K562 (cell line): Measurements from ENCODE around the gene BTBD2. TPM values are rescaled to one million over a fixed set of nuclear protein-coding genes. Genes with fewer than 3 reads are reported as not detected.
A peak's percentile ranks its signal among the peaks of the same experiment; 100 is the strongest.

Source experiments
- ATAC-seq: fragments of 200-7000 bp; cut with Tn5 transposase; 3 replicates; pipeline ENCODE4 v1.9.1; 2020; ENCODE audit warnings: moderate library complexity
- BruUV-seq: library from RNA; stranded (reverse); fragments of 400-500 nt; replicated peaks from 2 replicates; lab custom pipeline; 2021; lab: Mats Ljungman, UMichigan
- CTCF ChIA-PET: fragments of 300-600 bp; formaldehyde crosslinking; extraction: SDS; loops from one replicate; lab custom pipeline; 2021; ENCODE audit warnings: low intra/inter-chr PET ratio; lab: Yijun Ruan, JAX
- POLR2A ChIA-PET: fragments of 300-600, 350-650 bp; sonication (Branson Sonifier 250); formaldehyde crosslinking; extraction: SDS; loops from one replicate; lab custom pipeline; 2021; ENCODE audit warnings: antibody characterized with exemption, inconsistent platforms; lab: Yijun Ruan, JAX
- DNase-seq, 4 experiments: peaks; one replicate each; pipeline versions ENCODE4 v3.0.0 to v3.0.0-alpha.2; 2011 to 2018; ENCODE audit warnings: low spot score in 3 of 4, mixed read lengths in 3 of 4; ENCODE audit errors: extremely low read depth in 1 of 4
- FAIRE-seq: peaks from 2 replicates; lab custom pipeline; 2011; peaks lifted over from hg19 to GRCh38; lab: Jason Lieb, UNC
- H2AFZ ChIP-seq: 2 replicates; pipeline ENCODE4 v1.6.0; 2011; ENCODE audit warnings: low read depth, low read length, control low read depth, inconsistent platforms
- H3K27ac ChIP-seq: fragments of 200-600 bp; 3 replicates; pipeline ENCODE4 v1.8.0; 2011; ENCODE audit warnings: low read depth, mild to moderate bottlenecking, control low read depth, inconsistent platforms, low read length, moderate library complexity, mixed read lengths; ENCODE audit errors: extremely low read depth
- H3K27me3 ChIP-seq, 2 experiments: fragments of 300-600 bp in 1 of 2; 2 replicates in 1 of 2; 3 replicates in 1 of 2; pipeline versions ENCODE4 v1.6.0 to v1.8.0; 2011; ENCODE audit warnings: inconsistent platforms in 2 of 2, low read length in 2 of 2, mild to moderate bottlenecking in 1 of 2, mixed read lengths in 1 of 2, moderate library complexity in 1 of 2; ENCODE audit not compliant: control insufficient read depth in 2 of 2, insufficient read depth in 2 of 2
- H3K36me3 ChIP-seq: fragments of 300-600 bp; 3 replicates; pipeline ENCODE4 v1.8.0; 2011; ENCODE audit warnings: mild to moderate bottlenecking, low read length, inconsistent platforms; ENCODE audit not compliant: control insufficient read depth, insufficient read depth
- H3K4me1 ChIP-seq, 2 experiments: fragments of 200-600 bp in 1 of 2; replicated peaks in 1 of 2; 2 replicates in 1 of 2; 3 replicates in 1 of 2; pipeline versions ENCODE4 v1.5.1 to v1.8.0; 2011; ENCODE audit warnings: inconsistent platforms in 2 of 2, low read length in 2 of 2, mild to moderate bottlenecking in 1 of 2, mixed read lengths in 1 of 2, moderate library complexity in 1 of 2; ENCODE audit not compliant: control insufficient read depth in 2 of 2, insufficient read depth in 2 of 2
- H3K4me2 ChIP-seq: 2 replicates; pipeline ENCODE4 v1.6.1; 2011; ENCODE audit warnings: low read length, control low read depth, inconsistent platforms, mixed read lengths; ENCODE audit not compliant: insufficient read depth
- H3K4me3 ChIP-seq: fragments of 200-600 bp; sonication (generic), shearing (Covaris generic); 2 replicates; pipeline ENCODE4 v1.5.1; 2016; ENCODE audit warnings: control low read depth, inconsistent platforms
- H3K79me2 ChIP-seq: fragments of 200-600 bp; 3 replicates; pipeline ENCODE4 v1.8.0; 2011; ENCODE audit warnings: low read length, inconsistent platforms; ENCODE audit not compliant: control insufficient read depth, insufficient read depth
- H3K9ac ChIP-seq, 2 experiments: 2 replicates each; pipeline versions ENCODE4 v1.6.0 to v1.6.1; 2011; ENCODE audit warnings: low read depth in 2 of 2, low read length in 2 of 2, control low read depth in 1 of 2, inconsistent platforms in 1 of 2, mild to moderate bottlenecking in 1 of 2, mixed read lengths in 1 of 2; ENCODE audit not compliant: insufficient read depth in 1 of 2
- H3K9me1 ChIP-seq: one replicate; pipeline ENCODE4 v1.6.0; 2011; ENCODE audit warnings: inconsistent platforms, mild to moderate bottlenecking, low read length, moderate library complexity; ENCODE audit not compliant: control insufficient read depth, insufficient read depth
- H3K9me3 ChIP-seq: replicated peaks from 2 replicates; pipeline ENCODE4 v1.5.1; 2011; ENCODE audit warnings: low read depth, low read length, inconsistent platforms; ENCODE audit not compliant: control insufficient read depth, insufficient read depth
- H4K20me1 ChIP-seq: replicated peaks from 2 replicates; pipeline ENCODE4 v1.6.1; 2011; ENCODE audit warnings: low read length, inconsistent platforms, mixed read lengths; ENCODE audit not compliant: control insufficient read depth, insufficient read depth
- DPF2 ChIP-seq: fragments of 450-650 bp; IDR thresholded peaks from 2 replicates; pipeline ENCODE4 v1.6.1; 2016
- RBM25 ChIP-seq: fragments of 200-400 bp; formaldehyde crosslinking; IDR thresholded peaks from 2 replicates; pipeline ENCODE4 v1.6.1; 2018; ENCODE audit warnings: low read length, low read depth, moderate library complexity; ENCODE audit not compliant: severe bottlenecking
- SMARCA4 ChIP-seq: fragments of 450-650 bp; IDR thresholded peaks from 2 replicates; pipeline ENCODE4 v1.6.1; 2016
- ZNF143 ChIP-seq: sonication (generic); formaldehyde crosslinking; IDR thresholded peaks from 2 replicates; pipeline ENCODE4 v1.9.0; 2022; ENCODE audit warnings: mild to moderate bottlenecking, missing genetic modification reagents
- ZNF551 ChIP-seq: fragments of 250-450 bp; sonication (Bioruptor Pico); IDR thresholded peaks from 2 replicates; pipeline ENCODE4 v1.5.0; 2021; ENCODE audit warnings: mild to moderate bottlenecking, moderate library complexity
- WGBS: fragments of 100-300 bp; shearing (Covaris generic); methylation state at CpG from one replicate; pipeline ENCODE4 v1.1.6; 2016; ENCODE audit warnings: low coverage, mixed read lengths; ENCODE audit not compliant: insufficient coverage; ENCODE audit errors: missing lambda C conversion rate; 5-methylcytosine and 5-hydroxymethylcytosine counted together
- in situ Hi-C: fragments of 300-500 bp; cut with MboI; formaldehyde crosslinking; loops from 4 replicates; pipeline ENCODE4 v1.15.0; 2018; ENCODE audit warnings: inconsistent platforms, mixed read lengths
- intact Hi-C: fragments of 100-400 bp; cut with micrococcal nuclease; formaldehyde crosslinking; loops from 2 replicates; pipeline ENCODE4 v1.14.2; 2022
- polyA plus RNA-seq, 8 experiments: library from polyadenylated mRNA; depleted of rRNA in 4 of 8; stranded (reverse) in 5 of 8; unstranded in 3 of 8; fragments of >200 nt; fragmentation: Nextera tagmentation in 2 of 8; fragmentation: Illumina TruSeq in 1 of 8; extraction: Ambion mirVana in 2 of 8; extraction: Trizol in 1 of 8; gene quantifications; 2 replicates each; pipeline versions ENCODE4 v1.2.1 to v1.2.3, GENCODE V29; 2011 to 2014; ENCODE audit warnings: inconsistent platforms in 1 of 8, missing spikeins in 1 of 8
- total RNA-seq, 7 experiments: library from RNA; depleted of rRNA in 6 of 7; stranded (reverse); fragments of >200 nt in 6 of 7; fragmentation: Illumina TruSeq in 2 of 7; extraction: Trizol in 2 of 7; gene quantifications; 2 replicates each; pipeline versions ENCODE4 v1.2.1 to v1.2.3, GENCODE V29; 2011 to 2021; ENCODE audit warnings: low replicate concordance in 1 of 7
- TF ChIP-seq, protein P1 (sequence below): sonication (generic); formaldehyde crosslinking; IDR thresholded peaks from 2 replicates; pipeline ENCODE4 v1.8.0; 2022; ENCODE audit warnings: missing genetic modification reagents, mild to moderate bottlenecking, moderate library complexity, borderline replicate concordance
- TF ChIP-seq, protein P2 (sequence below): sonication (generic); formaldehyde crosslinking; IDR thresholded peaks from 2 replicates; pipeline ENCODE4 v1.8.1; 2023; ENCODE audit warnings: mild to moderate bottlenecking, missing genetic modification reagents
- TF ChIP-seq, protein P3 (sequence below), 2 experiments: IDR thresholded peaks; 2 replicates each; pipeline ENCODE4 v1.6.1; 2012; ENCODE audit warnings: improper control_type of control experiment in 2 of 2, low read depth in 2 of 2, low read length in 2 of 2, borderline replicate concordance in 1 of 2

BTBD2 gene
- total and polyA plus RNA-seq, 9 of the 15 experiments (the other 6 are each of a cell fraction or from before 2014, with no cell fraction given) = 0.10 to 15.6 (median 6.9) TPM

DNA sequence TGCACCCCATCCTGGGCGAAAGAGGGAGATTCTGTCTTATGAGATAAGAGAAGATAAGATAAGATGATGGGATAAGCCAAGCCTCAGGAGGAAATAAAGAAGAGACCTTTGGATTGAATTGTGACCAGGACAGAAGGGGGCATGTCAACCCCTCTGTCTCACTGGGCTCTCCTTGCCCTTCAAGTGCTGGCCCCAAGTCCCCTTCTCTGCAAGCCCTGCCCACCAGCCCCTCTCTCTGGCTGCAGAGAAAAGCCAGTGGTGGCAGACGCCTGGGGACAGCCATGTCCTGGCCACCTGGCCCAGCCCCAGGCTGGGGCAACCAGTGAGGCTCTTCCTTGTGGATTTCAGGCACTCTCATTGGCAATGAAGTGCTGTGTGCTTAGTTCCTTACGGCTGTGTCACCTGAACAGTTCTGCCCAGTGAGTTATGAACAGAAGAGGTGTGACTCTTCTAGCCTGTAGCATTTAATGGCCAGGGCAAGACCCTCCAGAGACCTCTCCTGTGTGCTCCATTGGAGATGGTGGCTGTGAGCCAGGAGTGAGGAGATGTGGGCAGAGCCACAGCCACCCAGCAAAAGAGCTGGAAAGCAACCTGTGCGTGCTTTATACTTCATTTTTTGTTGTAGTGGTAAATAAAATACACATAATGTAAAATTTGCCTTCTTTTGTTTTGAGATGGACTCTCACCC is 6.1 kb upstream of the BTBD2 start:
- Histone ChIP-seq H4K20me1 (no peaks in the 10 kb centered on the region), H2AFZ (no peak overlapping the region), H3K4me2 (no peak overlapping the region), H3K36me3 (no peaks in the 10 kb centered on the region), H3K4me1 (peaks cover 0 to 8% of the 10 kb centered on the region in 2 experiments; a peak in 2 of 5 replicates), H3K27me3 (no peaks in the 10 kb centered on the region), H3K27ac (no peak overlapping the region), H3K79me2 (no peaks in the 10 kb centered on the region), H3K9me3 (no peaks in the 10 kb centered on the region), H3K9ac (no peak overlapping the region), H3K9me1 (no peaks in the 10 kb centered on the region), H3K4me3 (no peak overlapping the region)
- WGBS = 43% methylated on average over 4 of the region's 4 CpGs
- intact Hi-C loops = no loop called here
- ChIA-PET CTCF (interaction anchor here (1.1 kb wide), 1 partner anchor 48 kb away, joined by 6 read pairs; no protein-coding TSS in a partner anchor), POLR2A (interaction anchor here (0.6 to 1.3 kb wide), 2 partner anchors 9 to 13 kb away, joined by 3 read pairs; no protein-coding TSS in a partner anchor)
- in situ Hi-C loops = loop anchor here (5.0 kb wide), 1 partner anchor 46 kb away; no protein-coding TSS in a partner anchor
- FAIRE-seq (no peak), ATAC-seq (no peak), DNase-seq (no peak)
- no TSS peak for BruUV-seq
- TF ChIP-seq ZNF143 (CRISPR knock-in tag) = no peak
- TF ChIP-seq DPF2 = 0 out of 2 replicates have a peak, but pooled peaks have one; percentile 32

DNA sequence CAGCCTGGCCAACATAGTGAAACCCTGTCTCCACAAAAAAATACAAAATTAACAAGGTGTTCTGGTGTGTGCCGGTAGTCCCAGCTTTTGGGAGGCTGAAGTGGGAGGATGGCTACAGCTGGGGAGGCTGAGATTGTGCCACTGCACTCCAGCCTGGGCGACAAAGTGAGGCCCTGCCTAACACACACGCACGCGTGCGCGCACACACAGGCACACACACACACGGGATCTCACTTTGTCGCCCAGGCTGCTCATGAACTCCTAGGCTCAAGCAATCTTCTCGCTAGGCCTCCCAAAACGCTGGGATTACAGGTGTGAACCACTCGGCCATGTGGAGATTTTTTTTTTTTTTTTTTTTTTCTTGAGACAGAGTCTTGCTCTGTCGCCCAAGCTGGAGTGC is 3.2 kb upstream of the BTBD2 start:
- Histone ChIP-seq H3K9me1 (no peaks in the 10 kb centered on the region), H3K9me3 (no peaks in the 10 kb centered on the region), H3K27me3 (no peaks in the 10 kb centered on the region), H3K4me3 (no peak overlapping the region), H3K36me3 (no peaks in the 10 kb centered on the region), H3K79me2 (peaks cover 7% of the 10 kb centered on the region), H2AFZ (no peak overlapping the region), H3K4me1 (peaks cover 0 to 29% of the 10 kb centered on the region in 2 experiments; a peak in 2 of 5 replicates), H3K9ac (0 out of 4 replicates have a peak overlapping the region, but pooled peaks of 1 of the 2 experiments have one; percentile 2), H3K4me2 (no peak overlapping the region), H3K27ac (no peak overlapping the region), H4K20me1 (no peaks in the 10 kb centered on the region)
- DNase-seq (no peak), FAIRE-seq (no peak), ATAC-seq (no peak)
- 78% methylated on average over 13 of the region's 13 CpGs for WGBS
- POLR2A ChIA-PET = no interaction called here
- in situ Hi-C loops = no loop called here
- CTCF ChIA-PET = interaction anchor here (1.4 to 1.5 kb wide), 2 partner anchors 43 to 51 kb away, joined by 4 to 21 read pairs; no protein-coding TSS in a partner anchor
- TF ChIP-seq, protein P1, sequence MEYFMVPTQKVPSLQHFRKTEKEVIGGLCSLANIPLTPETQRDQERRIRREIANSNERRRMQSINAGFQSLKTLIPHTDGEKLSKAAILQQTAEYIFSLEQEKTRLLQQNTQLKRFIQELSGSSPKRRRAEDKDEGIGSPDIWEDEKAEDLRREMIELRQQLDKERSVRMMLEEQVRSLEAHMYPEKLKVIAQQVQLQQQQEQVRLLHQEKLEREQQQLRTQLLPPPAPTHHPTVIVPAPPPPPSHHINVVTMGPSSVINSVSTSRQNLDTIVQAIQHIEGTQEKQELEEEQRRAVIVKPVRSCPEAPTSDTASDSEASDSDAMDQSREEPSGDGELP (CRISPR knock-in tag) = 0 out of 2 replicates have a peak, but pooled peaks have one; percentile 16
- TF ChIP-seq RBM25 (no peak), ZNF551 (CRISPR knock-in tag) (no peak), SMARCA4 (no peak)
- TF ChIP-seq, protein P2, sequence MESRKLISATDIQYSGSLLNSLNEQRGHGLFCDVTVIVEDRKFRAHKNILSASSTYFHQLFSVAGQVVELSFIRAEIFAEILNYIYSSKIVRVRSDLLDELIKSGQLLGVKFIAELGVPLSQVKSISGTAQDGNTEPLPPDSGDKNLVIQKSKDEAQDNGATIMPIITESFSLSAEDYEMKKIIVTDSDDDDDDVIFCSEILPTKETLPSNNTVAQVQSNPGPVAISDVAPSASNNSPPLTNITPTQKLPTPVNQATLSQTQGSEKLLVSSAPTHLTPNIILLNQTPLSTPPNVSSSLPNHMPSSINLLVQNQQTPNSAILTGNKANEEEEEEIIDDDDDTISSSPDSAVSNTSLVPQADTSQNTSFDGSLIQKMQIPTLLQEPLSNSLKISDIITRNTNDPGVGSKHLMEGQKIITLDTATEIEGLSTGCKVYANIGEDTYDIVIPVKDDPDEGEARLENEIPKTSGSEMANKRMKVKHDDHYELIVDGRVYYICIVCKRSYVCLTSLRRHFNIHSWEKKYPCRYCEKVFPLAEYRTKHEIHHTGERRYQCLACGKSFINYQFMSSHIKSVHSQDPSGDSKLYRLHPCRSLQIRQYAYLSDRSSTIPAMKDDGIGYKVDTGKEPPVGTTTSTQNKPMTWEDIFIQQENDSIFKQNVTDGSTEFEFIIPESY (CRISPR knock-in tag) = 0 out of 2 replicates have a peak, but pooled peaks have one; percentile 20
- TF ChIP-seq, protein P3, sequence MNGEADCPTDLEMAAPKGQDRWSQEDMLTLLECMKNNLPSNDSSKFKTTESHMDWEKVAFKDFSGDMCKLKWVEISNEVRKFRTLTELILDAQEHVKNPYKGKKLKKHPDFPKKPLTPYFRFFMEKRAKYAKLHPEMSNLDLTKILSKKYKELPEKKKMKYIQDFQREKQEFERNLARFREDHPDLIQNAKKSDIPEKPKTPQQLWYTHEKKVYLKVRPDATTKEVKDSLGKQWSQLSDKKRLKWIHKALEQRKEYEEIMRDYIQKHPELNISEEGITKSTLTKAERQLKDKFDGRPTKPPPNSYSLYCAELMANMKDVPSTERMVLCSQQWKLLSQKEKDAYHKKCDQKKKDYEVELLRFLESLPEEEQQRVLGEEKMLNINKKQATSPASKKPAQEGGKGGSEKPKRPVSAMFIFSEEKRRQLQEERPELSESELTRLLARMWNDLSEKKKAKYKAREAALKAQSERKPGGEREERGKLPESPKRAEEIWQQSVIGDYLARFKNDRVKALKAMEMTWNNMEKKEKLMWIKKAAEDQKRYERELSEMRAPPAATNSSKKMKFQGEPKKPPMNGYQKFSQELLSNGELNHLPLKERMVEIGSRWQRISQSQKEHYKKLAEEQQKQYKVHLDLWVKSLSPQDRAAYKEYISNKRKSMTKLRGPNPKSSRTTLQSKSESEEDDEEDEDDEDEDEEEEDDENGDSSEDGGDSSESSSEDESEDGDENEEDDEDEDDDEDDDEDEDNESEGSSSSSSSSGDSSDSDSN (IDR thresholded peaks at IDR 0.05; ENCODE audit: borderline replicate concordance in 1 of 2, low read depth in 2 of 2, low read length in 2 of 2) = no peak
- intact Hi-C loops = loop anchor here (1.0 to 5.0 kb wide), 2 partner anchors 51 to 69 kb away; no protein-coding TSS in a partner anchor
- no TSS peak for BruUV-seq
